HG03432 (cell line): ENCODE data around the gene WHAMM.

ENCODE experiments used
- ATAC-seq: cut with Tn5 transposase; IDR thresholded peaks from one replicate; pipeline ENCODE4 v1.9.1; 2021; ENCODE audit warnings: mild to moderate bottlenecking, moderate library complexity; ENCODE audit not compliant: unreplicated experiment

WHAMM gene

DNA sequence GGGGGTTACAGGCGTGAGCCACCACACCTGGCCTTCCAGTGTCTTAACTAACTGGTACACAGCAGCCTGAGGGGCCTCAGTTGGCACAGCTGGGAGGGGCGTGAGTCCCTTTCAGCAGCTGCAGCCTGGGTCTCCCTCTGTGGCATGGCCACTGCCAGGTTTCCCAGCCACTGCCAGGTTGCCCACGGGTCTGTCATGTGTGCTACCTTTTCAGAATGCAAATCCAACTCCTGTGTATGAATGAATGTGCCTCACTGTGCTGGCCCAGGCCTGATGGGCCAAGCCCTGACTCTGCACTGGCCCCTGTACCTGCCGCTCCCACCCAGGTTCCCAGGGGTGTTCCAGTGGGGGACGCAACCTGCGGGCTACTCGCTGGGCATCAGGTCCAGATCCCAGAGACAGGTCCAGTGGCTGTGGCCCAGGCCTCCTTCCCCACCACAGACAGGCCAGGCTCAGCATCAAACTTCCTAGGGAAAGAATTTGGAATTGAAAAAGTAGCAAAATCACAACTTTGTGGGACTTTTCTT lies 26.0 kb downstream of the WHAMM start:
- ATAC-seq = no peak

DNA sequence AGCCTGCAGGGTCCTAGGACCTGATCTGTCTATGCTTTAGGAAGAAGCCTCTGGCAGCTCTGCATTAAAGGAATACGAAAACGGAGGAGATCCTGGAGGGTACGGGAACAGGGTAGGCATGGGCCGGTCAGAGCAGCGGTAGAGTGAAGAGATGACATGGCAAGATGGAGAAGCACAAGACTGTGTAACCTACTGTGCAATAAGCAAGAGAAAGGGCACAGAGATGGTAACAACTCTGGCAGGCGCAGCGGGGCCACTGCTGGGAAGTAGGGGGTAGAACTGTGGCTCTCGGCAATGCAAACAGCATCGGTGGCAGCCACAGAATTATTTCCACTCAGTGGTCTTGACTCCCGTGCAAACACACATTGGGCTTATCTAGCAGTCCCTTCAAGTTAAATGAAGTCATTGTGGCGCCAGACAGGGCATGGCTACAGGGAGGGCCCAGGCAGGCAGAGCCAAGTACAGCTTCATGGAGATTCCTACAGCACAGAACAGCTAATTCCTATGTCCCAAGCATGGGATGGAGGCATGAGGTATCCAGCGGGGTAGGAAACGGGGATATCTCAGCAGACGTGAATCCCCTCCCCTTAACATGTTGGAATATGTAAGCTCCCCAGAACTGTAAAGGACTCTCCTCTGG lies 28.8 kb downstream of the WHAMM start:
- no peak for ATAC-seq

DNA sequence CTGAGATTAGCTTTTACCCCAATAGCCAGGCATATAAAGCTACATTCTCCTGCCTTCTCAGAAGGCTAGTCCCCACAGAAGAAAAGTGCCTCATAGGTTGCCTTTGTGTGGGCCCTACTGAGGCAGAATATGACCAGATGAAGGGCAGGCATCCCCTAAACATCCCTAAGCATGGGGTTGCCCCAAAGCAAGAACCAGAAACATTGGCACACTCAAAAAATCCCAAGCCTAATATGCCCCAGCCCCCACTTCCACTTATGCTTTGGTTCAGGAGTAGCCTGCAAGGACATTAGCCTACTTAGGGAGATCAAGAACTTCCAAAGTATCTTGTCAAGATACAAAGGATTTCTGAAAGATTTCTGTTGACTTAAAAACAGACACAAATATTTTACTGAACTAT lies 29.7 kb downstream of the WHAMM start:
- no peak for ATAC-seq

DNA sequence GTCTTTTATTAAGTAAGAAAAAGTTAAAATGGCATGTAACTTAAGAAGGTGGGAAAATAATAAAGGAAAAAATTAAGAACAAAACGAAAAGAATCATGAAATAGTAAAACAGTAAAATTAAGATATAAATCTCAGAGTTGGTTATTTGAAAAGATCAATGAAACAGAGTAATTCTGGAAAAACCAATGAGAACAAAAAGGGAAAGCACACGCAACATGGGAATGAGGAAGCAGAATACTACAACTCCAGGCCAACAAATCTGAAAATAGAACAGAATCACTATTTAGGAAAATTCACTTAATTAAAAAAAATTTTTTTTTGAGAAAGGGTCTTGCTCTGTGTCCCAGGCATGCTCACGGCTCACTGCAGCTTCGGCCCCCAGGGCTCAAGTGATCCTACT lies 30.7 kb downstream of the WHAMM start:
- no peak for ATAC-seq

DNA sequence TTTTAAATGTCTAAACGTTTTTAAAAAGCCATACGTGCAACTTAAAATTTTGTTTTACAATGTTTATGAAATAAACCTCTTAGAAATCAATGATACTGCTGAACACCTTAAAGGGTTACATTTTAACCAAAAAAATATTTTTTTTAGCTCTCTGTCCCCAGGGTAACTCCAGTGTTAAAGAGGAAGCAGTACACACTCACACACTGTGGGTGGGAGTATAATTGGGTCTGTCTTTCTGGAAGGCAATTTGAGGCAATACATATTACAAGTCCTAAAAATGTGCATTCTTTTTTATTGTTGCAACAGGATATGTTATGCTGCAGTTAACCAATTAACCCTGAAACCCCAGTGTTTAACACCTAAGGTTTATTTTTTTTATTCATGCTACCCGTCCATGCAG lies 34.1 kb downstream of the WHAMM start:
- ATAC-seq = no peak

DNA sequence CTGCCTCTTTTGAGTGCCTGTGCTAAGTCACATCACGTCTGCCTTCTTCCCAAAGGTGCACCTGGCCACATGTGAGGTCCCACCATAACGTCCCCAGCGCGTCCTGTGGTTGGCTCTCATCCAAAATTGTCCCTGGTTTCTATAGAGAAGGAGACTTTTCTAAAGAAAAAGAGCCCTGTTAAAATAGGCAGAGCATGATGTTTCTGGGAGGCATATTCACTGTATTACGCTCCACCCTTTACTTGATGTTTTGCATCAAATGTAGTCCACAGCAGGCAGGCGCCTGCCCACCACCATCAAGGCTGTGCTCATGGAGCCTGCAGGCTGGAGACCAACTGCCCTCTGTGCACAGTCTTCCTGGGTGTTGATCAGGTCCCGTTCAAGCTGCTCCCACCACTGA lies 36.3 kb downstream of the WHAMM start:
- ATAC-seq = no peak

DNA sequence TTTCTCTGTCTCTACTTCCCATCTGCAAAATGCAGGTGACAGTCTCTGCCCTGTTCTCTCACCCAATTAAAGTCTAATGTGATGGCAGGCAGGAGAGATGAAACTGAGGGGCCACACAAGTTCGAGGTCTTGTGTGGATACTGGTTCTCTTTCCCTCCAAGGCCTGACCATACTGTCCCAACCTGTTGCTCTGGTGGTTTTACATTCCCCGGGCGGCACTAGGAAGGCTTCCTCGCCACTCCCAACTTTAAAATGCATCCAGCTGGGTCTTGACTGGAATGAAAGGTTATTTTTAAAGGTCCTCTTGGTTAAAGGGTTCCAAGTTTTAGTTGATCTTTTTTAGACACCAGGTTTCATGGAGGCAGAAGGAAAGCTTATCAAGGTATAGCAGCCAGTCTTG lies 37.2 kb downstream of the WHAMM start:
- no peak for ATAC-seq

DNA sequence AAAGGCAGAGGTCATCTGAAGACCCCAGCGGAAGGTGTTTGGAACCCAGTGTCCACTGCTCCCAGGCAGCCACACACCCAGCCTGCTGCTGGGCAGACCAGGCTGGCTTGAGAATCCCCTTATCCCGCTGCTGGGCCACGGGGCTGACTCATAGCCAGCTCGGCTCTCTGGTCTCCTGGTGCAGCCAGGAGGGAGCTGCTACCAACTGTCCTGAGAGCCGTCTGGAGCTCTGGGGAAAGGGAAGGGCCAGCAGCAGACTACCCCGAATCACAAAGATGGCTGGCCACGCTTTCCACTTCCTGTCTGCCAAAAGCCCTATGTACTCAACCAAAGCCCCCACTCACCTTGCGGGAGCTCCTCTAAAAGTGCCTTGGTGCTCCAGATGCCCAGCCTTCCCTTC lies 38.3 kb downstream of the WHAMM start:
- no peak for ATAC-seq

DNA sequence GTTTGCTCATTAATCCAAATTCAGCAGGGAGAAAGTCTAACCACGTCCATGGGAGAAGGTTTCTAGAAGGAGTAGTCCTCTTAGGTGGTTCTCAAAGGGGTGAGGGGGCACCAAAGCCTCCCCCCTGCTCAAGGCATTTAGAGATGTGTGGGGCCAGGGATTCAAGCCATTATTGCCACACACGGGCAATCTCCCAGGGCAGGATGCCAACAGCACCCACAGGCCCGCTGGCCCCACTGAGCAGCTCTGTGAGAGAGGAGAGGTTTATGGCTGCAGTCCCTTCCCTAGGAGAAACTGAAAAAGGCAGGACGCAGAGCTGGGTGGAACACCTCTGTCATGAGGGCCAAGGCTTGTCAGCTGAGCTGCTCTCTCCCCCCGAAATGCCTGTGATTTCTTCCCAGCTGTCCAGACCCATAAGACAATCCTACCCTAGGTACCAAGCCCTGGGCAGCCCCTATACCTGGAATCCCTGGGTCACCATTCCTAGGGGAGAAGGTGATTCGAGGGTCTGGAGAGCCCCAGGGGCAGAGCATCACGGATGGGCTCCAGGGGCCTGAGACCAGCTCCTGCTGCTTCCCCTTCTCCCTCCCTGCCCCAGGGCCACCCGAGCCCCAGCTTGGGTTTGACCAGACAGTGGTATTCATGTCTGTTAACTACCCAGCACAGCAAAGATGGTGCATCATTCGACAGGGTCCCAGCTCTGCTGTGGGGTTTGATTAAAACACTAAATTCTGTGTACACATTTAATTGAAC lies 39.0 kb downstream of the WHAMM start:
- no peak for ATAC-seq

DNA sequence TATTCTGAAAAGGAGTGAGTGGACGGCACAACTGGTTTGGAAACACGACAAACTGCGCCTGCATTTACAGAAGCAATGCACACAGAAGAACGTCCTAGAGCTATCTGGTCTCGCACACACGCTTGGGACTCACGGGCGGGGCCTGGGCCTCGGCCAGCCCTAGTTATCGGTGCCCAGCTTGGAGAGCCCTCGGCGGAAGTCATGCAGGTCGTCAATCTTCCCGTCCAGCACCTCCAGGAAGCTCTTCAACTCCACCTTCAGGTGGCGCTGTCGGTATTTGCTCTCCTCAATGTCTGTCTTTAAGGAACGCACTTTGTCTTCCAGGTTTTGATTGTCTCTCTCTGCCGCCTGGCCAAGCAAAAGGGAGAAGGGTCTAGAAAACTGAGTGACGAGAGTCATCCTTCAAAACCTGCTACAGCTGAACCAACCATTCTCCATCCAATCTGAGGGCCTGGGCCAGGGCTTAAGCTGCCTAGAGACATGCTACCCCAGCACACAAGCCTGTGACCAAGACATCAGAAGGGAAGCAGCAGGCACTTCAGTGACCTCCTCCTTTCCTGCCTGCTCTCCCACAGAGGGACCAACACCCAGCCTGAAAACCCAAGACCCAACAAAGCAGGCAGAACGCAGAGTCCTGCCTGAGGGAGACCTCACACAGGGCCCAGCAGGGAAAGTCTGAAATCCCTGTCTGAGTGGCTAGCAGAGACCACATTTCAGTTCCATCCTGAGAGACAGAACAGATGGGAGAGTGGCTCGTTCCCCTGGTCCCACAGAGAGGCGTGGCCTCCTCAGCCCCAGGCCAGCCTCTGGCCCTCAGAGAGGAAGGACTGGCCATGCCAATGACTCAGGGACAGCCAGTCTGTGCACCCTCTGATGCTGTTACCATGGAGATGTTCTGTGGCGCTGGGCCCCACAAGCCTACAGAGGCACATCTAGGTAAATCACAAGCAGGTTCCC lies 40.4 kb downstream of the WHAMM start:
- no peak for ATAC-seq

DNA sequence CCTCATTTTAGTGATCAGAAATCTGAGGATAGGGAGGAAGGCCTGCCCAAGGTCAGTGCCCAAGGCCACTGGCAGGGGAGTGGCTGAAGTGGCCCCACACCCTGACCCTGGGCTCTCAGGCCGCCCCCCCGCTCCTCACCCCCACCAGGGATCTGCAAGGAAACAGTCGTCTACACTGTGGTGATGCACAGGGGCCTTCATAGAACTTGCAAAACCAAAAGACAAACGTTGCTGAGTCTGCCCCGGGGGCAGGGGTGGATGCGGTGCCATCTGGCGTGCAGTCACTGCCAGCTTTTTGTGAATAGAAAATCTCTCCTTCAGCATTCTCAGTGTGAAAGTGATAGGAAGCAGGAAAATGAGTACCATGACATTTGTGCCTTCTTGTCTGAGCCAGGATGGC lies 41.3 kb downstream of the WHAMM start:
- no peak for ATAC-seq

DNA sequence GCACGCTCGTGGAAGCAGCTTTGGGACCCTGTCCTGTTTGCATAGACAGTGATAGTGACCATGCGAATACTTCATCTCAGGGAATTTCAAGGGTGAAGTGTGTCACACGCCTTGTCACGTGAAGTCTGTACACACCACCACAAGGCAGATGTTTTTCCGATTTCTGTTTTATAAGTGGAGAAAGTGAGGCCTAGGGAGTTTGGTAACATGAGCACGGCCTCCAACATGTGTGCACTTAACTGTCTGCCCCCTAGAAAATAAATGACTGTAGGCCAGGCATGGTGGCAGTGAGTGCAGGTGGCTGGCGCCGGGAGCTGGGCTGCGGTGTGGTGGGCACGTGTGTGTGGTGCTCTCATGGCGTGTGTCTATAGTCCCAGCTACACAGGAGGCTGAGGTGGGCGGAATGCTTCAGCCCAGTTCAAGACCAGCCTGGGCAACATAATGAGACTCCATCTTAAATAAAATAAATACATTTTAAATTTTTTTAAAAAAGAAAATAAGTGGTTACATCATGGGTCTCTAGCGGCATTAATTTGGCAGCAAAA lies 42.0 kb downstream of the WHAMM start:
- ATAC-seq = no peak

DNA sequence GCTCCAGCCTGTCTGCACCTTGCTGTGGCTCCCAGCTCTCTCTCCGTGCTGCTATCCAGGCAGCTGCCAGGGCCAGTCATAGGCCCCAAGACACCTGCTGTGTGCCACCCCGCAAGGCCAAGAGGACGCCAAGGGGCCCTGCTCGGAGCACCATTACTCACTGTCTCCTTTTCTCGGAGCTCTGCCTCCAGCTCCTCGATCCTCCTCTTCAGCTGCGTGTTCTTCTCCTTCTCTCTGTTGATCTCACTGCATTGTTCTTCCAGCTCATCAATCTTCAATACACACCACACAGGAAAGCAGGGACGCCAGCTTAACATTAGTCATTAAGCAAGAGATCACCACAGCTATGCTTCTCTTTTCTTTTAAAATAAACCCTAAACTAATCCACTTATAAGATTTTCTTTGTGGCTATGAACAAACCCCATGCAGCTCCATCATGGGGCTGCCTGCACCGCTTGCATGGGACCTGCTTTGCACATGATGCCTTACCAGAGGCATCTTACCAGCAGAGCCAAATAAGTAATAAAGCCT lies 42.6 kb downstream of the WHAMM start:
- no peak for ATAC-seq

DNA sequence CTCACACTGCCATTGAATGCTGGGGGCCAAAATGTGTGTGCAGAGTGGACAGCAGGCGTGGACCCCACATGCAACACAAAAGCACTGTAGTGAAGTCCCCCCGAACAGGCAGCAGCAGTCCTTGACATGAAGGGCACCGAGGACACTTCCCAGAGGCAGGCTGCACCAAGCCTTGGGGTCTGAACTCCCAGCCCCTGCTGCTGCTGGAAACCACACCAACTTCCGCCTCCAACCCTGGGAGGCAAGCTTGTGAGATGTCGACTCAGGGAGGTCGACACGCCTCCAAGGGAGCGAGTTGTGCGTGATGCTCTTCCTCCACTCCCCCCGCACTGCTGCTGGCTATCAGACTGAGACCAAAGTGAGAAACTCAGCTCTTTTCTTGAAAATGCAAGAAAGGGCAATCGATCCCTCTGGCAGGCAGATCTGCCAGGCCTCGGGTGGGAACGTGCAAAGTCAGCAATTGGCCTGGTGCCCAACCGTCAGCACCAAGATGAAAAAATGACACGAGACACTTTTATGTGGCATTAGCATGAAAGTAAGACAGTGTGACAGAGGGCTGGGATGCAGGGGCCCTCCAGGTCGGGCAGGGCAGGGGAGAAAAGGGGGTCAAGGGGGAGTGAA lies 43.6 kb downstream of the WHAMM start:
- no peak for ATAC-seq

DNA sequence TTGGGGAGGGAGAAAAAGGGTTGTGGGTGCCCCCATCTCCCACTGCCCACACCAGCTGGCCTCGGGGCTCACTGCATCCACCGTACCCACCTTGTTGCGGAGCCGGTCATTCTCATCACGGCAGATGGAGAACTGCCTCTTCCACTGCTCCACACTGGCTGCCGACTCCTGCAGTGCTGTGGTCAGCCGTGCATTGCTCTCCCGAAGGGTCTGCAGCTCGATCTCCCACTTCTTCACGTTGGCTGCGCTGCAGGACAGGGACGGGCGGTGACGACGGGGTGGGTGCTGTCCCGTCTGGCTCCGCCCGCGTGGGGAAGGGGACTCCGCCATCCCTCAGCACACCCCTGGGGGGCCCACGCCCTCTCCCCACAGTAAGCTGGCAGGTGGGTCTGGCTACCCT lies 45.1 kb downstream of the WHAMM start:
- ATAC-seq = no peak

DNA sequence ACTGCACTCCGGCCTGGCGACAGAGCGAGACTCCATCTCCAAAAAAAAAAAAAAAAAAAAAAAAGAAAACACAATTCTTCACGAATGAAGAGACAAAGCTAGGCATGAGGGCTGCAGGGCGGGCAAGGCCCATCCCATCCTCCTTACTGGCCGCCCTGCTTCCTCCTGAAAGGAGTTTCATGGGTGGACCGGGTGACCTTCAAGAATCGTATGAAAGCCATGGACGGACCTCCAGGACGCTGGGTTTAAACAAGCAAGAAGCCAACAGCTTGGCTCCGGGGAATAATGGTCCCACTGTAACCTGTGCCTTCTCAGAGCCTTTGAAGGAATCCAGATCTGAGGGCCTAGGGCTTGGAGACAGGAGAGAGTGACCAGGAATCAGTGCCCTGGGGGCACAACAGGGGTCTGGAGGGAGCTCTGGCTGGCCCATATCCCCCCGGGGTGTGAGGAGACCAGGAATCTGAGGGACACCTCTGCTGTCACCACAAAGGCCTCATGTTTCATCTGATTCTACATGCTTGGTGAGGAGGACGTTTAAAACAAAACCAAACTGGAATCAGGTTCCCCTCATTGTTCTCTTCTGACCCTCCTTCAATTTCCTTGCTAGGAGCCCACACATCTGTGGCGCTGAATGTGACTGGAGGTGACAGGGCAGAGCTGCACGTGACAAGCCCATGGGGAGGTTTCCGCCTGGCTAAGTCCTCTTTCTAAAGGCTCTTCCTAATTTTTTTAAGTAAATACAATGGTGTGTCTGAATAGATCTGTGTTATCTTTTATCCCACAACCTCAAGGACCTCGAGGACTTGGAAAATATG lies 46.1 kb downstream of the WHAMM start:
- no peak for ATAC-seq

DNA sequence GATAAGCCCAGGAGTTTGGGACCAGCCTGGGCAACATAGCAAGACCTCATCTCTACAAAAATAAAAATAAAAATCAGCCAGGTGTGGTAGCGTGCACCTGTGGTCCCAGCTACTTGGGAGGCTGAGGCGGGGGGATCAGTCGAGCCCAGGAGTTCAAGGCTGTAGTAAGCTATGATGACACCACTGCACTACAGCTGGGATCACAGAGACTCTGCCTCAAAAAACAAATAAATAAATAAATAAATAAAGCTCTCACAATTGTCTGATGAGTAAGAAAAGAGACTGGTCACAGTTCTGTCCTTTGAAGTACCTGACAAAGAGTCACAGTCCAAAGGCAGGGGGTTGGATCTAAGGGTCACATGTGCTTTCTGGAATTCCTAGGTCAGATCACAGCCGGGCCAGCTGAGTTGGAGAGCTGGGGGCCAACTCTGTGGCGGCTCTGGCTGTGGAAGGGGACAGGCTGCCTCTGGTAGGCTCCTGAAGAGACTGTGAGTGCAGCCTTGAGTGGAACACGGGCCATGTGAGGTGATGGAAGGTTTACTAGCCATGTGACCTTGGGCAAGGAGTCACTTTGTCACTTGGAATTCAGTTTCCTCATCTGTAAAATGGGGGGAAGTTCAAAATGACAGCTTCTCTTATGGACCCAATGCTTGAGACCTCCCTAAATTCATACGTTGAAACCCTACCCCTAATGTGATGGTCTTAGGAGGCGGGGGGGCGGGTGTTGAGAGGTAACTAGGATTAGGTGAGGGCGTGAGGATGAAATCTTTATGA lies 47.2 kb downstream of the WHAMM start:
- ATAC-seq = no peak

DNA sequence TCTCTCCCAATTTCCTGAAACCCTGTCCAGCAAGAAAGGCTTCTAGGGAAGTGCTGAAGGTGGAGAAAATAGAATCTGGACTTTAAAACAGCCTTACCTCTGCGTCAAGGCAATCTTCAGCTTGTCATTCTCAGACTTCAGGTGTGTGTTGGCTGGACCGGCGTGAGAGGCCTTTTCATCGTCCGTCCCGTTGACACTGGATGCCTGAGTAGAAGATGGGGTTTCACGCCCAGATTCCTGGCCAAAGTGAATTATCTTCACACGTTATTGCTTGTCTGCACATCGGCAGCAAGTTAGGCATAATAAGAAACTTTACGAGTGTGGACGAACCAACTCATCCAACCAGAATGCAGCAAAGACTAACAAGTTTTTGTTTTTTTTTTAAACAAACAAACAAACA lies 49.5 kb downstream of the WHAMM start:
- ATAC-seq = no peak

DNA sequence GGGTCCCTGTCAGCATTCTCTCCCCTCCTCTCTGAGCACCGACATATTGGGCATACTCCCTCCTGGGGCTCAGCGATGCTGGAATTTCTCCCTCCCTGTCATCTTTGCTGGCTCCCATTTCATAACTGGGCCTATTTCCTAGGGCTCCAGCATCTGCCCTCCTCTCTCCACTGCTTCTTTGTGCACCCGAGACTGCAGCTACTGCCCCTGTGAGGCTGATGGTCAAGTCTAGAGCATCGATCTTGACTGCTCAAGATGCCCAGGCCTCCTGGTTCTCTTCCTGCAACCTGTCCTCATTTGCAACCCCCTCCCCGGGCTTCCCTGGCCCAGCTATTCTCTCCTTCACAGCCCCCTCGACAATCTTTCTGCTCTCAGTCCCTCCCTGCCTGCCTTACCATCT lies 53.5 kb downstream of the WHAMM start:
- ATAC-seq = no peak
